Measurements from ENCODE around the gene GFY.

DNA sequence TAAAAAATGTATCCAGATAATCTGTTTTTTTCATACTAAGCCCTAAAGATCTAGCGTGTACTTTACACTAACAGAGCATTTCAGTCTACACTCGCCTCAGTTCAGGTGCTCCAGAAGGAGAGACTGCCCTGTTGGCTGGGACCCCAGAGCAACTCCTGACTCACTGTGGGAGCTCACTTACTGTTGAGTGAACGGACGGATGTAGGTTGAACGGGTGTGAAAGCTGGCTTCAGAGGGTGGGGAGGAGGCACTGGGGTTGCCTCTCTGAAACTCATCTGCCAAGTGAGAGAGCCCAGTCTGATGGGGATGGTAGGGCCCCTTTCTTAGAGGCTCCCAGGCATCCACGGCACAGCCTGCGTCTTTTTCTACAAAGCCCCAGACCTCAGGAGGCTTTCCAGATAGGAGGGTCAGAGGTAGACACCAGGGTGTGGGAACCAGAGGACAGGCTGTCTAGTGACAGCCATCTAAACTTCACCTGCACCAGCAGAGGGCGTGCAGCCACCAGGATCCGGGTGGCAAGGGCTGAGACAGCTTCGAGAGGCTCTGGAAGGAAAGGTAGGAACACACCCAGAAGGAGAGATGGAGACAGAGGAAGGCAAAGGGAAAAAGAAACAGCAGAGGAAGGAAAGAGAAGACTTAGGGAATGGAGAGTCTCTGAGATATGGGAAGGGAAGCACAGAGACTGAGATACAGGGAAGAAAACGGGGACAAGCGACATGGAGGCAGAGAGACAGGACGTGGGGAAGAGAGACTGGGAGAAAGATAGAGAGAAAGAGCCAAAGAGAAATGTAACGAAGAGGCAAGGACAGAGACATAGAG is 33.4 kb upstream of the GFY start:
- peak; percentile 85 to 86 for TF ChIP-seq CTCF (conservative IDR thresholded peaks at IDR 0.05 in 1 of 2, IDR thresholded peaks at IDR 0.05 in 1 of 2; ENCODE audit: extremely low read depth in 1 of 2, insufficient read depth in 1 of 2, low read depth in 1 of 2, low read length in 2 of 2)
- TF ChIP-seq EZH2 (IDR thresholded peaks at IDR 0.05; ENCODE audit: borderline replicate concordance, low read length), result no peak

Measured in mammary epithelial cell (primary cell).